ENCODE results near the gene AGPAT4.

- TF ChIP-seq EZH2phosphoT487 (IDR thresholded peaks at IDR 0.05; ENCODE audit: insufficient read depth, low read depth) (no peak), EZH2 (IDR thresholded peaks at IDR 0.05; ENCODE audit: insufficient read depth, poor library complexity, severe bottlenecking) (no peak)
Observed at GRCh38 chr6:161238081-161238480, 35.8 kb downstream of the AGPAT4 start.

All from GM23248 (cell line).